NCI-H2081 treated with DMSO at 0.1 percent for 48 hours (cell line): Measurements from ENCODE around the gene NDUFC2.
A peak's percentile ranks its signal among the peaks of the same experiment; 100 is the strongest.
"Not testable (repeated sequence)": the region's sequence is repeated elsewhere in the genome, so short reads cannot be mapped to it uniquely, and the experiment has no call there.

Source experiments
- DNase-seq: peaks from one replicate; lab custom pipeline; 2025; lab: John Stamatoyannopoulos, UW

Gene NDUFC2

GRCh38 chr11:78079232-78080083 is at the start of gene NDUFC2:
TSS of gene NDUFC2 (minus strand) at chr11:78079862. CDS start at chr11:78079744, 118 bp downstream.
- no peak for DNase-seq

- DNase-seq = no peak
Measured at GRCh38 chr11:78127403-78127802, 47.7 kb upstream of the NDUFC2 start.

DNA sequence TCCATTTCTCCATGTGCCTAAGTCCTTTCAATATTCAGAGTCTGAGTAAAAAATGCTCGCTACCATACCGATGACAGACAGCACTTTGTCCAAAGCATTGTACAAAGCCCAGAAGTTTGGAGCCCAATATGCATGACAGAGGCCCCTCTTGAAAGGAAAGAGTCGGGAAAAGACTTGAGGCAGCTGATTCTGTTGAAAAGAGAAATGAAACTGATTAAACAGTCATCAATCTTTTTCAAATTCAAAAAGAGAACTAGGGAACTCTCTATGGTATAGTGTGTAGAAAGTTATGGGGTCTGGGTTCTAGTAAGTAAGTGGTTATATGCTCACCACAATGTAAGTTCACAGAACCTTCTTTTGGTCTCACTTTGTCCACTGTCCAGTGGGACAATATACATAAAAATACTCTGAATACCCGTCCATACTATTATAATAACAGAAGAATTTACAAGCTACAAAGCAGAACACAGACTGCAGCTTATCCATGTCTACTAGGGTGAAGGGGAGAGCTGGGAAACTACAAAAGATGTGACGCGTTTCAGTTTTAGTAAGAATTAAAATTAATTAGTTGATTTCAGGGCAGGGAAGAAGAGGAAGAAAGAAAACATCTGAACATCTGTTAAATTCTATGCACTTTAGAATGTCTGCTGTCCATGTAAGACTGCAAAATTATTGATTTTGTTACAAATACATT is 33.1 kb upstream of the NDUFC2 start:
- DNase-seq = no peak

GRCh38 chr11:78111298-78111697 is 31.6 kb upstream of the NDUFC2 start:
- no peak for DNase-seq

DNA sequence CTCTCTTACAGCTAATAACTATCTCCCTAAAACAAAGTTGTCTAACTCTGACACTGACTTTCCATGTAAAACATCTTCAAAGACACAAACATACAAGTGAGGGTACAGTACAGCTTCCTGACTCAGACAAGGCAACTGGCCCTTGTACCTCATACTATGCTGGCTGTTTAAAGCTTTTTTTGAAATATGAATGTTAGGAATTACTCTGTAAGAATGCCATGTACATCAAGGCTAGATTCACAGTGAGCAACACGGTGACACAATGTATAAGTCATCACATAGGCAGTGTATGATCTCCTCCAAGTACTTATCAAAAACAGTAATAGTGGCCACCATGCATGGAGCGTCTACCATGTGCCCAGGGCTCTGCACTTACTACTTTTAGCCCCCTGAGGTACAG is 31.2 kb upstream of the NDUFC2 start:
- DNase-seq = no peak

- no peak for DNase-seq
Measured at GRCh38 chr11:78110351-78110750, 30.7 kb upstream of the NDUFC2 start.

DNA sequence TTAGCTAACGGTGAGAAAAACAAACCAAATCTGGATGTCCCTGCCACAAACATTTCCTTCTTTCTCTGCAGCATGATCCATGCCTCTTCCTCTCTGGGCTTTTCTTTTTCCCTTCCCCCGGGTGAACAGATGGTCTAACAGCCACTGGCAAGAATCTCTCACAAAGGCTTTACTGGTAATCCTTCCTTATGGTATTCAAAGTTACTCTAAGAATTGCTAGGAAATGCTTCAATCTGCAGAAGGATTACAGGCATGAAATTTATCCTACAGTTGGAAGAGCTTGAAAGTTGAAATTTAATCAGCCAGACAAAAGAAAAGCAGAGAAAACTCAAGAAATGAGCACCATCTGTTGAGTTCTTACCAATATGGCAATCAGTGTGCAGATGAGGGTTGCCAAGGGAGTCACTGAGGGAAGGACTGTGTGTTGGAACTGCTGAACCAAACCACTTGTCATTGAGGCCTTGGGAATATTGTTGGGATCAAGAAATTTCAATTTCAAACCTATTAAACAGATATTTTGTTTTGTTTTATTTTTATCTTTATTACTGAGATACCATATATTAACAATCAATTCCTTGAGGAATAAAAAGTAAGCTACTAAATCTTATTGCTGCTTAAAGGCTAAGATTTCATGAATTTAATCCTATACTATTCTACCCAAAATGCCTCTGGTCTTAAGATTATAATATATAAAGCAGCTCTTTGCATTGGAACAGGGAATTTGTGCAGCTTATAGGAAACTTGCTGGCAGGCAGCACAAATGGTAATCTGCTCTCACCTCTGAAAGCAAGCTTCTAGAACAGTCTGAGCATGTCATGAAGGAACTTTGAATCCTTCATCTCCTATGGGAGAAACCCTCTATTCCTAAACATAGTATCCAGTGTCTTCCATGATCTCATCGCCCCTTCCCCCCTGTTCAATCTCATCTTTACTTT is 29.7 kb upstream of the NDUFC2 start:
- no peak for DNase-seq

DNA sequence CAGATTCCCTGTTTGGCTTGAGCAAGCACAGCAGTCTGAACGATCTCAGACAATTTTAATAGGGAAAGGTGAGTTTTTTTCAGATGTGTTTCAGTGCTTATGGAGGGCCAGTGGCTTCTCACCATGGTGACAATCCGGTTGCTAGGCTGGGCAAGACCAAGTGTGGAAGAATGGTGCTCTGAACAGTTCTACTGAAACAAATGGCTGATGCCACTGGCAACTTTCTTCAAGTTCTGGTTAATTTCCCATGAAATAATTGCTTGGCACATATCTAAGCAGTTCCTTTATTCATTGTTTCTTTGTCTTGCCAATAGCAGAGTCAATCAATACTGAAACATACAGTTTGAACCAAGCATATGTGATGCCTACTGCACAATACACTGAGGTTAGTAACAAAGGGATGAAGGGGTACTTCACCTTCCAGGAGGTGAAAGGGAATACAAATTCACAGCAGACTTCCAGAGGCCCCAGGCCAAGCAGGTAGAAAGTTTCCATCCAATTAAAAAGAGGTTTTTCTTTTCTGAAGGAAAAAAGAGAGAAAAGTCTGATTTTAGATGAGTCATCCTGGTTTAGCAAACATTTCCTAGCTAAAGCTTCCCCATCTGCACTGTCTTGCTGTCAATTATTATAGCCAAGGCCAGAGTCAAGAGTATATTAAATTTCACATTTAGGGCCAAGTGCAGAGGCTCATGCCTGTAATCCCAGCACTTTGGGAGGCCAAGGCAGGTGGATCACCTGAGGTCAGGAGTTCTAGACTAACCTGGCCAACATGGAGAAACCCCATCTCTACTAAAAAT is 21.2 kb upstream of the NDUFC2 start:
- DNase-seq = no peak

GRCh38 chr11:78100261-78100660 is 20.6 kb upstream of the NDUFC2 start:
- DNase-seq = peak; percentile 83

GRCh38 chr11:78099666-78100065 is 20.0 kb upstream of the NDUFC2 start:
- peak; percentile 7 for DNase-seq

- DNase-seq = no peak
Measured at GRCh38 chr11:78097666-78098385, 18.2 kb upstream of the NDUFC2 start.

DNA sequence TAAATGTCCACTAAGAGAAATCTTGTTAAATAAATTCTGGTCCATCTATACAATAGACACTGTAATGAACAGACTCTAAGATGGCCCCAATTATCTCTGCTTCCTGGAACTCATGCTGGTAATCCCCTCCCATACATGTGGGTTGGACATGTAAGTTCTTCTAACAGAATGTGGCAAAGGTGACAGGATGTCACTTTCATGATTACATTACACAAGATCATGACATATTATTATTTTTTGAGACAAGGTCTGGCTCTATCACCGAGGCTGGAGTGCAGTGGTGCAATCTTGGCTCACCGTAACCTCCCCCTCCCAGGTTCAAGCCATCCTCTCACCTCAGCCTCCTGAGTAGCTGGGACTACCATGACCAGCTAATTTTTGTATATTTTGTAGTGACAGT is 14.6 kb upstream of the NDUFC2 start:
- no peak for DNase-seq

GRCh38 chr11:78086521-78087074 is 6.9 kb upstream of the NDUFC2 start:
- DNase-seq = not testable (repeated sequence)

- DNase-seq = no peak
Measured at GRCh38 chr11:78085972-78086371, 6.3 kb upstream of the NDUFC2 start.

DNA sequence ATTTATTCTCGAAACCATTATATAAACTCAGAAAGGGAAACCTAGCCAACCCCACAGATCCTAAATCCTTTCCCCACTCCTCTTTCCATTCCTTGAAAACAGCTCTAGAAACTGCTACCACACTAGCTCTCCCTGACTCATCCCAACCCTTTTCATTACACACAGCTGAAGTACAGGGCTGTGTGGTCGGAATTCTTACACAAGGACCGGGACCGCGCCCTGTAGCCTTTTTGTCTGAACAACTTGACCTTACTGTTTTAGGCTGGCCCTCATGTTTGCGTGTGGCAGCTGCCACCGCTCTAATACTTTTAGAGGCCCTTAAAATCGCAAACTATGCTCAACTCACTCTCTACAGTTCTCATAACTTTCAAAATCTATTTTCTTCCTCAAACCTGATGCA is 4.8 kb upstream of the NDUFC2 start:
- DNase-seq = not testable (repeated sequence)

DNA sequence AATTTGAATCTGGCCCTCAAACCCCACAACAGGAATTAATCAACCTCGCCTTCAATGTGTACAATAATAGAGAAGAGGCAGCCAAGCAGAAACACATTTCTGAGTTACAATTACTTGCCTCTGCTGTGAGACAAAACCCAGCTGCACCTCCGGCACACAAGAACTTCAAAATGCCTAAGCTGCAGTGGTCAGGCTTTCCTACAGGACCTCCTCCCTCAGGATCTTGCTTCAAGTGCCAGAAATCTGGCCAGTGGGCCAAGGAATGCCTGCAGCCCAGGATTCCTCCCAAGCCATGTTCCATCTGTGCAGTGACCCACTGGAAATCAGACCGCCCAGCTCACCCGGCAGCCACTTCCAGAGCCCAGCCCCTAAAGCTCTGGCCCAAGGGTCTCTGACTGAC is 3.4 kb upstream of the NDUFC2 start:
- DNase-seq = no peak

DNA sequence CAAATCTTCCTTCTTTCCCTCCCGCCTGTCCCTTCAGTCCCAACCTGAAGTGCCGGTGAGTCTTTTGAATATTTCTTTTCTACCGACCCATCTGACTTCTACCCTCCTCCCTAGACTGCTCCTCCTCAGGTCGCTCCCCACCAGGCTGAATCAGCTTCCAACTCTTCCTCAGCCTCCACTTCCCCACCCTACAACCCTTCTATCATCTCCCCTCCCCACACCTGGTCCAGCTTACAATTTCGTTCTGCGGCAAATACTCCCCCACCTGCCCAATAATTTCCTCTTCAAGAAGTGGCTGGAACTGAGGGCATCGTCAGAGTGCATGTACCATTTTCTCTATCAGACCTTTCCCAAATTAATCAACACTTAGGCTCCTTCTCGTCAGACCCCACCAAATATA is 2.5 kb upstream of the NDUFC2 start:
- no peak for DNase-seq

DNA sequence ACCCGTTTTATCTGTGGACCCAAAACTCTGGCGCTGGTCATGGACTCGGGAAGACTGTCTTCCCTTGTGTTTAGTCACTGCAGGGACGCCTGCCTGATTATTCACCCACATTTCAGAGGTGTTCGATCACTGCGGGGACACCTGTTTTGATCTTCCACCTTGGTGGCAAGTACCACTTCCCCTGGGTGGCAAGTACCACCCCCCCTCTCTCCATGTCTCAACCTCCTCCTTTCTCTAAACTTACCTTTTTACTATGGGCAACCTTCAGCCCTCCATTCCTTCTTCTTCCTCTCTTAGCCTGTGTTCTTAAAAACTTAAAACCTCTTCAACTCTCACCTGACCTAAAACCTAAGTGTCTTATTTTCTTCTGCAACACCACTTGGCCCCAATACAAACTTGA is 1.9 kb upstream of the NDUFC2 start:
- DNase-seq = no peak

- no peak for DNase-seq
Measured at GRCh38 chr11:78080818-78081495, 1.3 kb upstream of the NDUFC2 start.
